ENCODE results near the gene CLCN4. TPM values are rescaled to one million over a fixed set of nuclear protein-coding genes. Genes with fewer than 3 reads are reported as not detected.

CLCN4 gene
- total RNA-seq, 4 donors from 2014 or later = 0.48 to 3.1 (median 2.5) TPM

GRCh38 chrX:10157543-10157942, 768 bp downstream of the CLCN4 start:
- Histone ChIP-seq H3K27ac (no peak overlapping the region), H3K9me3 (no peaks in the 10 kb centered on the region), H3K4me1 (peaks cover 12% of the 10 kb centered on the region), H3K36me3 (no peaks in the 10 kb centered on the region), H3K27me3 (peaks cover 7% of the 10 kb centered on the region), H3K4me3 (peak overlapping the region; percentile 38)
- no peak for DNase-seq (ENCODE audit: low spot score in 2 of 2)
- TF ChIP-seq CTCF (IDR thresholded peaks at IDR 0.05) (no peak), POLR2AphosphoS5 (IDR thresholded peaks at IDR 0.05) (no peak)
- WGBS = 44% methylated on average over 3 of the region's 3 CpGs

DNA sequence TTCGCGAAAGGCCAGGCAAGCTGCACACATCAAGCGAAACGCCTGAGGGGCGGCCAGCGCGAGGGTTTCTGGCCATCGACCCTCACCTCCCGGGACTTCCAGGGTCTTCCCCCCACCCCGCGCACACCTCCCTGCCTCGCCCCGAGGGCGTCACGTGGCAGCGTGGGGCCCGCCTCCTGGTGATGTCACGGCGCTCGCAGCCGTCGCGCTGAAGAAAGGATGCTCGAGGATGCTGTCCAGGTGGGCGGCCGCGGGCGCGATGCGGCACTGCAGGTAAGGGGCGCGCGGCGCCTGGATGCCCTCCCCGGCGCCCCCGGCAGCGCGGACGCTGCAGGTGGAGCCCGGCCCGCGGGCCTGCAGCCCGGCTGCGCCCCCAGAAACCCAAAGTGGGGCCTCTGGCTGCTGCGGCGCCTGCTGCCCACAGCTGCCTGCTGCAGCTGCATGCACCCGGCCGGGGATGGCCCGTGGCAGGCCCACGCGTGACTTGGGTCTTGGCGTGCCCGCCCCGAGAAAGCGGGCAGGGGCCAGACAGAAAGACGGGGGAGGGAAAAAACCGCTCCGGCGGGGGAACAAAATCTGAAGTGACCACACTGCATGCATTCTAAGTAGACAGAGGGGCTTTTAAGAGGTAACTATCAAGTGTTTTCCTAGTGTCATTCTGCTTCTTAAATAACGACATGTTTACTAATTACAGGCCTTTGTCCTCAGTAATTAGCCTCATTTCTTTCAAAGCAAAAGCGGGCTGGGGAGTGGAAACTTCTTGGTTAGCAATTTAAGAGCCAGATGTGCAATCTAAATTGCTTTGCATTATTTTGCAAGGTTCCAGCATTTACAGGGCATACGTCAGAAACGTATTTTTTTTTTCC, 1.7 kb downstream of the CLCN4 start:
- 33% methylated on average over 28 of the region's 64 CpGs for WGBS
- Histone ChIP-seq H3K9me3 (no peaks in the 10 kb centered on the region), H3K4me3 (peak overlapping the region; percentile 38), H3K27ac (no peak overlapping the region), H3K36me3 (no peaks in the 10 kb centered on the region), H3K4me1 (peaks cover 12% of the 10 kb centered on the region), H3K27me3 (peaks cover 7% of the 10 kb centered on the region)
- DNase-seq (ENCODE audit: low spot score in 2 of 2) = no peak
- TF ChIP-seq POLR2A (IDR thresholded peaks at IDR 0.05) (no peak), POLR2AphosphoS5 (IDR thresholded peaks at IDR 0.05) (no peak), CTCF (IDR thresholded peaks at IDR 0.05) (no peak), EP300 (IDR thresholded peaks at IDR 0.05) (no peak)

GRCh38 chrX:10159145-10159468, 2.3 kb downstream of the CLCN4 start:
- TF ChIP-seq CTCF (IDR thresholded peaks at IDR 0.05) (no peak), POLR2A (IDR thresholded peaks at IDR 0.05) (no peak), POLR2AphosphoS5 (IDR thresholded peaks at IDR 0.05) (no peak), EP300 (IDR thresholded peaks at IDR 0.05) (no peak)
- WGBS = 60% methylated on average over 7 of the region's 7 CpGs
- no peak for DNase-seq (ENCODE audit: low spot score in 2 of 2)
- Histone ChIP-seq H3K27ac (no peak overlapping the region), H3K4me1 (peaks cover 12% of the 10 kb centered on the region), H3K9me3 (no peaks in the 10 kb centered on the region), H3K27me3 (peaks cover 7% of the 10 kb centered on the region), H3K36me3 (no peaks in the 10 kb centered on the region), H3K4me3 (no peak overlapping the region)

DNA sequence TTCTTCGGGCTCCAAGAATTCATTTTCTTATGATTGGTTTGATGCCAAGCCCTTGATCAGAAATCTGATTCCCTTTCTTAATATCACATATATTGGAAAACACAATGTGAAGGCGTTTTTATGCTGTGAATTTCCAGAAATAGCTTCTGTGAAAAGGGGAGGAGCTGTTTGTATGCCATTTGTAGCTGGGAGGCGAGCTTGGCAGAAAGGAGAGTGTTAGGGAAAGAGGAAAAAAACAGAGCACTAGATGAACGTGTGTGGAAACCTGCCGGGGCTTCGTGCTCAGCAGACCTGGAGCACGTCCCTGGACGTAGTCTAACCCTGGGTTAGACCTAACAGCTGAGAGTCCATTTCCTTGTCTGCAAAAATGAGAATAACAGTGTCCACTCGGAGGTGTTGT, 3.4 kb downstream of the CLCN4 start:
- Histone ChIP-seq H3K36me3 (no peaks in the 10 kb centered on the region), H3K27me3 (peaks cover 7% of the 10 kb centered on the region), H3K4me1 (peaks cover 12% of the 10 kb centered on the region), H3K27ac (no peak overlapping the region), H3K9me3 (no peaks in the 10 kb centered on the region), H3K4me3 (no peak overlapping the region)
- WGBS = 57% methylated on average over 9 of the region's 9 CpGs
- TF ChIP-seq EP300 (IDR thresholded peaks at IDR 0.05) (no peak), CTCF (IDR thresholded peaks at IDR 0.05) (no peak), POLR2AphosphoS5 (IDR thresholded peaks at IDR 0.05) (no peak), POLR2A (IDR thresholded peaks at IDR 0.05) (no peak)
- DNase-seq (ENCODE audit: low spot score in 2 of 2) = no peak

- WGBS = 77% methylated on average over 2 of the region's 2 CpGs
- Histone ChIP-seq H3K27ac (no peak overlapping the region), H3K9me3 (no peaks in the 10 kb centered on the region), H3K27me3 (peaks cover 6% of the 10 kb centered on the region), H3K36me3 (no peaks in the 10 kb centered on the region), H3K4me3 (no peak overlapping the region), H3K4me1 (peaks cover 8% of the 10 kb centered on the region)
- no peak for DNase-seq (ENCODE audit: low spot score in 2 of 2)
- TF ChIP-seq CTCF (IDR thresholded peaks at IDR 0.05) (no peak), EP300 (IDR thresholded peaks at IDR 0.05) (no peak), POLR2A (IDR thresholded peaks at IDR 0.05) (no peak), POLR2AphosphoS5 (IDR thresholded peaks at IDR 0.05) (no peak)
Observed at GRCh38 chrX:10163031-10163430, 6.3 kb downstream of the CLCN4 start.

Measured in suprapubic skin (tissue), 4 donors.